GM19328 (cell line): Measurements from ENCODE around the gene USP28.

ENCODE experiments used
- ATAC-seq: cut with Tn5 transposase; IDR thresholded peaks from one replicate; pipeline ENCODE4 v1.9.1; 2021; ENCODE audit warnings: mild to moderate bottlenecking, moderate library complexity; ENCODE audit not compliant: unreplicated experiment

The USP28 gene

GRCh38 chr11:113876798-113877669 lies 1.7 kb upstream of the USP28 start:
- no peak for ATAC-seq

- no peak for ATAC-seq
Measured at GRCh38 chr11:113876074-113876797, 864 bp upstream of the USP28 start.

GRCh38 chr11:113874581-113875233 lies 665 bp downstream of the USP28 start:
- peak; percentile 33 for ATAC-seq

DNA sequence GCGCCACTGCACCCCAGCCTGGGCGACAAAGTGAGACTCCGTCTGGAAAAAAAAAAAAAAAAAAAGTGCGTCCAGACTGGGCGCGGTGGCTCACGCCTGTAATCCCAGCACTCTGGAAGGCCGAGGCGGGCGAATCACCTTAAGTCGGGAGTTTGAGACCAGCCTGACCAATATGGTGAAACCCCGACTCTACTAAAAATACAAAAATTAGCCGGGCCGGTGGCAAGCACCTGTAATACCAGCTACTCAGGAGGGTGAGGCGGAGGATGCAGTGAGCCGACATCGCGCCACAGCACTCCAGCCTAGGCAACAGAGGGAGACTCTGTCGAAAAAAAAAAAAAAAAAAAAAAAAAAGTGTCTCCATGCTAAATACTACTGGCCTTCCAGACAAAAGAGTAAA lies 1.3 kb downstream of the USP28 start:
- no peak for ATAC-seq

DNA sequence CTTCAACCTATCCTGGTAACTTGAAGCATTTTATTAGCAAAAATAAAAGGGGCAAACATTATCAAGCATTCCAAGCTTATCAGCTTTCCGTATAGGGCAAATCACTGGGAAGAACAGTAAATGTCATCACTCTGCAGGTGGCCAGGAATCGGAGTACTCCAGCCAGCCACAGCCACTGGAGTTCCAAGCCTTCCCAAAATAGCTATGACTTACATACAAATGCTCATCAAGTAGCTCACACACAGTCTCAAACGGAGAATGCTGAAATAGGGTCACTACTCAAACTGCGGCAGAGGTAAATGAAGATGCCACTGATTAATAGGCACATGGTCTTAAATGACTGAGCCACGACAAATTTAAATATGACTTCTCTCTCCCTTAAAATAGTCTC lies 2.1 kb downstream of the USP28 start:
- no peak for ATAC-seq

GRCh38 chr11:113871336-113871735 lies 4.0 kb downstream of the USP28 start:
- no peak for ATAC-seq

- ATAC-seq, result no peak
Measured at GRCh38 chr11:113867843-113868503, 7.4 kb downstream of the USP28 start.

- ATAC-seq, result no peak
Measured at GRCh38 chr11:113865873-113866272, 9.5 kb downstream of the USP28 start.

- no peak for ATAC-seq
Measured at GRCh38 chr11:113864410-113864809, 11.0 kb downstream of the USP28 start.

GRCh38 chr11:113862435-113862834 lies 12.9 kb downstream of the USP28 start:
- no peak for ATAC-seq

DNA sequence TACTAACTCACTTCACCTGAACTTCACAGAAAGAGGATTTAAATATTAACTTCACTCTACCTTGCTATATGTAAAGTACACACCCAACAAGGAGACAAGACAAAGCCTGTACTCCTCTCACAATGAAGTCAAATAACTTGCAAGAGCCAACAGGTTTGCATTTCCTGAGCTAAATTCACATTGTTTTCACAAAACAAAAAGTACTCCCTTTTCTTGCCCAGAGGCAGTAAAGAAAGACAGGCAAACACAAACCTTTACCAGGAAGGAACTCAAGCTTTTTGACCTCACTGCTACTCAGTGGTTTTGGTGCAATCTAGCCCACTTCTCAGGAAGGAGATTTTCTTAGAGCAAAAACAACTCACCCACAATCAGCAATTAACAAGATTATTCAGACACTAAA lies 15.7 kb downstream of the USP28 start:
- ATAC-seq, result no peak

GRCh38 chr11:113856966-113857759 lies 18.2 kb downstream of the USP28 start:
- no peak for ATAC-seq

DNA sequence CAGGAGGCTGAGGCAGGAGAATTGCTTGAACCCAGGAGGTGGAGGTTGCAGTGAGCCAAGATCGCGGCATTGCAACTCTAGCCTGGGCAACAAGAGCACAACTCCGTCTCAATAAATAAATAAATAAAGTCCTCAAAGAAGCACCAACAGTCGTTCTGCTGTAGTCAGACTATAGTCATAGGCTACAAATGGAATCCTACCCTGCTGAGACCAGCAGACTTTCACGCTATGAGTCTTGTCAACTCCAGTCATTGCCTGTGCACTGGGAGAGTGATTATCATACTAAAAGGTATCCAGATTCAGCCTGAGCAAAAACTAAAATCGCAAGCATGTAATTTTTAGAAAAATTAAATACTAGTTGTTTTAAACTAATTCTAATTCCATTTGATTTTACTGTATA lies 19.6 kb downstream of the USP28 start:
- ATAC-seq, result no peak

DNA sequence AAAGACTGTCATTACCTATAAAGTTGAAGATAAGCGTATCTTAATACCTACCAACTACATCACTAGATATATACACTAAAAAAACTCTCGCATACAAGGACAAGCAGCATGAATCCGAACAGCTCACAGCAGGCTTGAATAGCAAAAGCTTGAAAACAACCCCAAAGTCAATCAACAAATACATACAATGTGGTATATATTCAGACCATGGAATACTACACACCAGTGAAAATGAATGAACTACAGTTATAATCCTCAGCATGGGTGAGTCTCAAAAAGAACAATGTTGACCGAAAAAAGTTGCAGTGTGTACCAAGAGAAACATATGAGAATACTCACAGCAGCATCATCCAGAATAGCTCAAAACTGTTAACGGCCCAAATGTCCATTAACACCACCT lies 25.2 kb downstream of the USP28 start:
- no peak for ATAC-seq

GRCh38 chr11:113849713-113850112 lies 25.7 kb downstream of the USP28 start:
- ATAC-seq, result no peak

DNA sequence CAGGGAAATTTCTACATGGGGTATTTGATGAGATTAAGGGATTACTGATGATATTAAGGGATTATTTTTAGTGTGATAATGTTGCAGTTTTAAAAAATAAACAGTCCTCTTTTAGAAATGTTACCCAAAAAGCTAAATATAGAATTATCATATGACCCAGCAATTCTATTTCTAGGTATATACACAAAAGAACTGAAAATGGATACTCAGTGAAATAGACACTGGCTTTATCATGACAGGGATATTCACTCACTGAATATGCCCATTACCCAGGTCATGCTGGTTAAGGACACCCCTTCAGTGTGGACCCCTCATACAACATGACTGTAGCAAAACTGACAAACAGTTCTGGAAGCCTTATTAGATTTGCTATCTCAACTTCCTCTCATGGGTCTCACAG lies 27.8 kb downstream of the USP28 start:
- ATAC-seq, result no peak

- ATAC-seq, result no peak
Measured at GRCh38 chr11:113847111-113847510, 28.3 kb downstream of the USP28 start.

GRCh38 chr11:113841691-113842090 lies 33.7 kb downstream of the USP28 start:
- ATAC-seq, result no peak

DNA sequence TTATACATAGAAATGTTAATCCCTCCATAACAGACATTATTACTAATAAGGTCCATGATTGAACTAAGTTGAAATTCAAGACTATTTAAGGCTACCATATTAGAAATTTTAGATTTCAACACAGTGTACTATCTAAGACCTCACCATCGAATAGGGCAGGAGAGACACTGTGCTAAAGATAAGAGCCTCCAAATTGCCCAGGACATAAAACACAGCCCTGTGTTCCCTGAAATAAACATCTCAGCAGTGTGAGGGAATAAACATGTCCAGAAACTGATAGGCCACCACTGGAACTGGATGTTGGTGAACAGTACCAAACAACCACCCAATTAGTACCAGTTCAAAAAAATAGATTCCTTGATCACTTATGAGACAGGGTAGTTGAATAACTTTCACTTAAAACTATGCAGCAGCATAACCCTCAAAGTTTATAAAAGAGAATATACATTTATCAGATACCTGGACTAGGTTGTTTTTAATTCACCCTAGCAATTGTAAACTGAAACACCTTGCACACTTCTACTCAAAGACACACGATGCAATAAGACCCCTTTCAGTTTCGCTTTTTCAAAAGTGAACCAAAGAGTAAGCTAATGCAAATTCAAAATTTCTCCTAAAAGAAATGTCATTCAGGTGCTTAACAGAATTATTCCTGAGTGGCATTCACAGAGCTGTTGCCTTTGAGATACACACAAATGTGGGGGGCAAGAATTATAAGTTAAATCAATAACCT lies 34.3 kb downstream of the USP28 start:
- no peak for ATAC-seq

DNA sequence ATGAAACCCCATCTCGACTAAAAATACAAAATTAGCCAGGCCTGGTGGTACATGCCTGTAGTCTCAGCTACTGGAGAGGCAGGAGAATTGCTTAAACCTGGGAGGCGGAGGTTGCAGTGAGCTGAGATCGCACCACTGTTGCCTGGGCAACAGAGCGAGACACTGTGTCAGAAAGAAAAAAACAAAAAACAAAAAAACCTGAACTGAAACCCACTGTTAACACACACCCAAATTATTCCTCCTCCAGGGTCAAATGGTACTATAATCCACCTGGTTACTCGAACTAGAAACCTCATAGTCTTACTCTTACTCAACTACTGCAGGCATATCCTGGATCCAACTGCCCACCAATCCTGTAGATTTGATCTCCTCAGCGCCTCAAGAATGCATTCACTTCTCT lies 35.5 kb downstream of the USP28 start:
- peak; percentile 81 for ATAC-seq
